NT2/D1 (cell line): ENCODE measurements around the gene COL1A2.

Source experiments
- SUZ12 ChIP-seq: IDR thresholded peaks from 2 replicates; pipeline ENCODE4 v1.6.1; 2011; ENCODE audit not compliant: insufficient read length, insufficient read depth; ENCODE audit errors: extremely low read depth
- YY1 ChIP-seq: IDR thresholded peaks from 2 replicates; pipeline ENCODE4 v1.6.1; 2011; ENCODE audit not compliant: insufficient read length, insufficient read depth
- ZNF274 ChIP-seq: IDR thresholded peaks from 2 replicates; pipeline ENCODE4 v1.6.1; 2011; ENCODE audit warnings: mild to moderate bottlenecking, low read depth, low read length

DNA sequence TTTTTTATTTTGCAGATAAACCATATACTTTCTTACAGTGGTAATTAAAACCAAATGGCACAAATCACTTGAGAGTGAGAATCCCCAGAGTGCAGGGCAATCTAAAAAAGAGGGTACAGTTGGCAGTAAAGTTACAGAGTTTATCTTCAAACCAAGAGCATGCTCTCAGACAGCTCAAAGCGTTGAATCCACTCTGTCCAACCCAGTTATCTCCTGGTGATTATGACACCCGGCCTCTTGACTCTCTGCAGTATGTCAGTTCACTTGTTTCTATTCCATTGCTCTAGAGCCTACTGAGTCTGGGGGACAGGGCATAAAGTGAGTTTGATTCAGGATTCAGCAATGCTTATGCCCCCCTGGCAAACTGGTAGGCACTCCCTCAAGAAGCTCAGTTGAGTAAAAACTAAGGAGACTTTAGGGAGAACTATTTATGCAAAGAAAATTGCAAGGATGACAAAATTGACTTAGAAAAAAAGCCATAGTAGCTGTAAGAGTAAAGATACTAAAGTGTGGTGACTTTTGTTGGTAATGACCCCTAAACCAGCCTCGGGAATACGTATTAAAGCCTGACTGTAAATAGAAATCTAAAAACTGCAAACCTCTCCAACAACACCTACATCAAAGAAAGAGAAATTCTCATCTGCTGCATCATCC is 55.5 kb downstream of the COL1A2 start:
- TF ChIP-seq ZNF274, result no peak
- no peak for TF ChIP-seq YY1
- no peak for TF ChIP-seq SUZ12
